Measurements from ENCODE around the gene RAB3C.

- TF ChIP-seq CTCF (IDR thresholded peaks at IDR 0.05 in 8 of 11, conservative IDR thresholded peaks at IDR 0.05 in 3 of 11) = no peak
- no peak for TF ChIP-seq POLR2A (IDR thresholded peaks at IDR 0.05)
Measured at GRCh38 chr5:58825441-58825840, 242.6 kb downstream of the RAB3C start.

Measured in spleen (tissue), 7 donors.